ENCODE data around the gene HOMER2.

GRCh38 chr15:82937712-82938058, 14.8 kb downstream of the HOMER2 start:
- TF ChIP-seq TARDBP (CRISPR knock-in tag; IDR thresholded peaks at IDR 0.05) (no peak), ZBTB33 (CRISPR knock-in tag; IDR thresholded peaks at IDR 0.05) (no peak), ZBTB38 (CRISPR knock-in tag; IDR thresholded peaks at IDR 0.05) (no peak)
